GM23338 (cell line): ENCODE data around the gene PNPLA1. TPM values are rescaled to one million over a fixed set of nuclear protein-coding genes. Genes with fewer than 3 reads are reported as not detected.

ENCODE experiments used
- ATAC-seq: fragments of 200-7000 bp; cut with Tn5 transposase; 3 replicates; pipeline ENCODE4 v1.9.1; 2020
- DNase-seq: peaks from one replicate; pipeline ENCODE4 v3.0.0-alpha.2; 2015; ENCODE audit warnings: low spot score
- H2AFZ ChIP-seq: fragments of 200-600 bp; sonication (generic); 2 replicates; pipeline ENCODE4 v1.8.0; 2016; ENCODE audit warnings: antibody characterized with exemption, mild to moderate bottlenecking, moderate library complexity
- H3F3A ChIP-seq: fragments of 200-600 bp; sonication (generic); replicated peaks from 2 replicates; pipeline ENCODE4 v1.8.0; 2017; ENCODE audit warnings: antibody characterized with exemption, mixed run types, low read depth
- H3K27ac ChIP-seq: fragments of 200-600 bp; sonication (generic); 2 replicates; pipeline ENCODE4 v1.6.1; 2016; ENCODE audit warnings: low read depth
- H3K27me3 ChIP-seq: fragments of 200-600 bp; sonication (generic); 2 replicates; pipeline ENCODE4 v1.8.0; 2016; ENCODE audit warnings: mild to moderate bottlenecking, mixed run types, moderate library complexity; ENCODE audit not compliant: insufficient read depth
- H3K36me3 ChIP-seq: fragments of 200-600 bp; sonication (generic); 2 replicates; pipeline ENCODE4 v1.8.0; 2016; ENCODE audit warnings: mild to moderate bottlenecking; ENCODE audit not compliant: insufficient read depth
- H3K4me1 ChIP-seq: fragments of 200-600 bp; sonication (generic); 2 replicates; pipeline ENCODE4 v1.8.0; 2016; ENCODE audit warnings: mild to moderate bottlenecking, moderate library complexity; ENCODE audit not compliant: insufficient read depth
- H3K4me2 ChIP-seq: fragments of 200-600 bp; sonication (generic); 2 replicates; pipeline ENCODE4 v1.7.1; 2017; ENCODE audit warnings: mixed run types
- H3K4me3 ChIP-seq: fragments of 200-600 bp; sonication (generic); 2 replicates; pipeline ENCODE4 v1.6.1; 2016; ENCODE audit warnings: mixed run types
- H3K79me2 ChIP-seq: fragments of 200-600 bp; sonication (generic); replicated peaks from 2 replicates; pipeline ENCODE4 v1.8.0; 2017; ENCODE audit warnings: mild to moderate bottlenecking; ENCODE audit not compliant: insufficient read depth
- H3K9me2 ChIP-seq: fragments of 200-600 bp; sonication (generic); 2 replicates; pipeline ENCODE4 v1.8.0; 2017; ENCODE audit not compliant: insufficient read depth
- H4K20me1 ChIP-seq: fragments of 200-600 bp; sonication (generic); replicated peaks from 2 replicates; pipeline ENCODE4 v1.8.0; 2017; ENCODE audit warnings: mild to moderate bottlenecking; ENCODE audit not compliant: insufficient read depth
- H3K27ac Mint-ChIP-seq: 2 replicates; pipeline ENCODE4 v1.8.0; 2020; ENCODE audit warnings: inconsistent platforms, mild to moderate bottlenecking, moderate library complexity, mixed read lengths
- H3K27me3 Mint-ChIP-seq: 3 replicates; pipeline ENCODE4 v1.8.0; 2022; ENCODE audit warnings: low read depth, mild to moderate bottlenecking, moderate library complexity, mixed read lengths, inconsistent platforms; ENCODE audit not compliant: insufficient read depth, poor library complexity
- H3K36me3 Mint-ChIP-seq: 3 replicates; pipeline ENCODE4 v1.8.0; 2021; ENCODE audit warnings: low read depth, mild to moderate bottlenecking, inconsistent platforms, moderate library complexity, mixed read lengths
- H3K4me1 Mint-ChIP-seq: 3 replicates; pipeline ENCODE4 v1.8.0; 2020; ENCODE audit warnings: mild to moderate bottlenecking, inconsistent platforms, mixed read lengths
- H3K4me3 Mint-ChIP-seq: 3 replicates; pipeline ENCODE4 v1.8.0; 2021; ENCODE audit warnings: moderate library complexity, mild to moderate bottlenecking, inconsistent platforms, mixed read lengths
- H3K9me3 Mint-ChIP-seq: 3 replicates; pipeline ENCODE4 v1.8.0; 2020; ENCODE audit warnings: moderate library complexity, mild to moderate bottlenecking, inconsistent platforms, mixed read lengths
- CREB1 ChIP-seq: fragments of 250-450 bp; sonication (Bioruptor Pico); IDR thresholded peaks from 2 replicates; pipeline ENCODE4 v1.5.0; 2020; ENCODE audit warnings: low read depth, mild to moderate bottlenecking, moderate library complexity
- CTCF ChIP-seq, 2 experiments: fragments of 200-600 bp in 1 of 2; sonication (generic) in 1 of 2; conservative IDR thresholded peaks; 2 replicates each; pipeline versions ENCODE4 v1.5.1 to v1.6.1; 2016 to 2017; ENCODE audit warnings: antibody characterized with exemption in 2 of 2, low read depth in 2 of 2, mild to moderate bottlenecking in 2 of 2, moderate library complexity in 1 of 2
- ETS1 ChIP-seq: IDR thresholded peaks from 2 replicates; pipeline ENCODE4 v1.6.1; 2016; ENCODE audit warnings: antibody characterized with exemption
- EZH2 ChIP-seq: fragments of 200-600 bp; sonication (generic); IDR thresholded peaks from one replicate; pipeline ENCODE4 v1.8.0; 2017; ENCODE audit warnings: antibody characterized with exemption, mild to moderate bottlenecking, low read depth; ENCODE audit not compliant: unreplicated experiment
- EZH2phosphoT487 ChIP-seq: fragments of 200-600 bp; sonication (generic); IDR thresholded peaks from one replicate; pipeline ENCODE4 v1.8.1; 2018; ENCODE audit warnings: antibody characterized with exemption; ENCODE audit not compliant: unreplicated experiment
- JUNB ChIP-seq: IDR thresholded peaks from one replicate; pipeline ENCODE4 v1.6.1; 2016; ENCODE audit warnings: antibody characterized with exemption; ENCODE audit not compliant: unreplicated experiment
- NANOG ChIP-seq: IDR thresholded peaks from 2 replicates; pipeline ENCODE4 v1.6.1; 2016; ENCODE audit warnings: antibody characterized with exemption, borderline replicate concordance
- POLR2AphosphoS5 ChIP-seq: IDR thresholded peaks from 2 replicates; pipeline ENCODE4 v1.6.1; 2016; ENCODE audit warnings: antibody characterized with exemption, low read depth
- REST ChIP-seq: IDR thresholded peaks from one replicate; pipeline ENCODE4 v1.6.1; 2018; ENCODE audit warnings: antibody characterized with exemption; ENCODE audit not compliant: unreplicated experiment
- STAT1 ChIP-seq: IDR thresholded peaks from one replicate; pipeline ENCODE4 v1.6.1; 2016; ENCODE audit warnings: antibody characterized with exemption; ENCODE audit not compliant: unreplicated experiment
- ZNF114 ChIP-seq: fragments of 250-450 bp; sonication (Bioruptor Pico); IDR thresholded peaks from 2 replicates; pipeline ENCODE4 v1.5.0; 2020; ENCODE audit warnings: mild to moderate bottlenecking, moderate library complexity
- ZNF331 ChIP-seq: fragments of 250-450 bp; sonication (Bioruptor Pico); IDR thresholded peaks from 2 replicates; pipeline ENCODE4 v1.5.0; 2020; ENCODE audit warnings: low read depth, mild to moderate bottlenecking, moderate library complexity
- ZNF462 ChIP-seq: fragments of 250-450 bp; sonication (Bioruptor Pico); IDR thresholded peaks from 2 replicates; pipeline ENCODE4 v1.5.0; 2020; ENCODE audit warnings: mild to moderate bottlenecking, moderate library complexity
- polyA plus RNA-seq: library from polyadenylated mRNA; unstranded; fragments of >200 nt; fragmentation: Nextera tagmentation; extraction: Ambion mirVana; gene quantifications from 2 replicates; pipeline ENCODE4 v1.2.1, GENCODE V29; 2016
- total RNA-seq: library from RNA; depleted of rRNA; stranded (reverse); fragments of >200 nt; shearing (Covaris generic); gene quantifications from 2 replicates; pipeline ENCODE4 v1.2.3, GENCODE V29; 2014

Gene PNPLA1
- total and polyA plus RNA-seq, 2 experiments from 2014 or later, result not detected

GRCh38 chr6:36284359-36284758 lies 14.5 kb downstream of the PNPLA1 start:
- no peak overlapping the region for H3K4me3 ChIP-seq
- ATAC-seq (no peak), DNase-seq (no peak)
- no peak overlapping the region for H2AFZ ChIP-seq
- no peak overlapping the region for H3K27ac ChIP-seq
- 0 out of 2 replicates have a peak, but pooled peaks cover 1% of the 10 kb centered on the region for H4K20me1 ChIP-seq
- H3K79me2 ChIP-seq, result no peaks in the 10 kb centered on the region
- Mint-ChIP-seq H3K27ac (no peak overlapping the region), H3K4me3 (no peak overlapping the region), H3K36me3 (no peaks in the 10 kb centered on the region), H3K27me3 (peaks cover 9% of the 10 kb centered on the region), H3K4me1 (peaks cover 2% of the 10 kb centered on the region; the same call in 1 of the 3 replicates), H3K9me3 (no peaks in the 10 kb centered on the region)
- H3K9me2 ChIP-seq, result no peaks in the 10 kb centered on the region
- H3K4me2 ChIP-seq, result no peak overlapping the region
- H3K4me1 ChIP-seq, result peaks cover 4% of the 10 kb centered on the region; the same call in 1 of the 2 replicates
- no peaks in the 10 kb centered on the region for H3K27me3 ChIP-seq
- no peaks in the 10 kb centered on the region for H3F3A ChIP-seq
- no peaks in the 10 kb centered on the region for H3K36me3 ChIP-seq
- TF ChIP-seq NANOG (no peak), ZNF462 (CRISPR knock-in tag) (no peak), EZH2 (no peak), REST (no peak), CTCF (conservative IDR thresholded peaks at IDR 0.05; ENCODE audit: low read depth in 2 of 2) (no peak), CREB1 (no peak), ZNF331 (CRISPR knock-in tag) (no peak), POLR2AphosphoS5 (no peak), ETS1 (no peak), STAT1 (no peak), EZH2phosphoT487 (no peak), JUNB (no peak), ZNF114 (no peak)
